Measurements from ENCODE around the gene PDE2A.

The PDE2A gene

GRCh38 chr11:72585762-72586311 is 88.4 kb downstream of the PDE2A start:
- peak; percentile 49 for DNase-seq

GRCh38 chr11:72584939-72585597 is 89.2 kb downstream of the PDE2A start:
- DNase-seq = no peak

- DNase-seq = peak; percentile 42
These were observed 89.8 kb downstream of the PDE2A start for GRCh38 chr11:72584293-72584938.

- DNase-seq = no peak
These were observed 90.5 kb downstream of the PDE2A start for GRCh38 chr11:72583616-72584292.

- DNase-seq = no peak
These were observed 91.1 kb downstream of the PDE2A start for GRCh38 chr11:72583177-72583553.

- DNase-seq = no peak
These were observed 91.7 kb downstream of the PDE2A start for GRCh38 chr11:72582206-72583176.

GRCh38 chr11:72581067-72581466 is 93.2 kb downstream of the PDE2A start:
- no peak for DNase-seq

GRCh38 chr11:72580642-72580950 is 93.6 kb downstream of the PDE2A start:
- DNase-seq = no peak

- no peak for DNase-seq
These were observed 94.2 kb downstream of the PDE2A start for GRCh38 chr11:72579816-72580641.

GRCh38 chr11:72578991-72579815 is 95.0 kb downstream of the PDE2A start:
- DNase-seq = no peak

- DNase-seq = no peak
These were observed 95.7 kb downstream of the PDE2A start for GRCh38 chr11:72578566-72578965.

GRCh38 chr11:72578051-72578450 is 96.2 kb downstream of the PDE2A start:
- DNase-seq = no peak

GRCh38 chr11:72577271-72577721 is 96.9 kb downstream of the PDE2A start:
- no peak for DNase-seq

- no peak for DNase-seq
These were observed 97.6 kb downstream of the PDE2A start for GRCh38 chr11:72576661-72577060.

GRCh38 chr11:72576243-72576595 is 98.0 kb downstream of the PDE2A start:
- DNase-seq = no peak

GRCh38 chr11:72575533-72576242 is 98.5 kb downstream of the PDE2A start:
- no peak for DNase-seq

- DNase-seq = no peak
These were observed 99.4 kb downstream of the PDE2A start for GRCh38 chr11:72574548-72575460.

- DNase-seq = no peak
These were observed 100.3 kb downstream of the PDE2A start for GRCh38 chr11:72573855-72574445.
